HG03520 (cell line): ENCODE data around the gene RFC4.

Experiments
- ATAC-seq: cut with Tn5 transposase; IDR thresholded peaks from one replicate; pipeline ENCODE4 v1.9.1; 2021; ENCODE audit warnings: mild to moderate bottlenecking, moderate library complexity; ENCODE audit not compliant: unreplicated experiment

RFC4 gene

GRCh38 chr3:186787642-186788481 is 18.4 kb downstream of the RFC4 start:
- no peak for ATAC-seq

- ATAC-seq, result no peak
Measured at GRCh38 chr3:186786922-186787321, 19.4 kb downstream of the RFC4 start.

GRCh38 chr3:186785495-186786018 is 20.7 kb downstream of the RFC4 start:
- ATAC-seq, result no peak

- no peak for ATAC-seq
Measured at GRCh38 chr3:186784820-186785494, 21.3 kb downstream of the RFC4 start.

GRCh38 chr3:186783731-186784515 is 22.4 kb downstream of the RFC4 start:
- peak; percentile 59 for ATAC-seq

- peak; percentile 59 for ATAC-seq
Measured at GRCh38 chr3:186783058-186783730, 23.1 kb downstream of the RFC4 start, which contains the start of gene EIF4A2. Gene EIF4A2, plus strand, starts transcription at chr3:186783577. Its CDS starts 34 bp downstream, at chr3:186783611.

GRCh38 chr3:186782542-186783057 is 23.7 kb downstream of the RFC4 start:
- peak; percentile 8 for ATAC-seq

GRCh38 chr3:186779204-186779603 is 27.1 kb downstream of the RFC4 start:
- no peak for ATAC-seq

- no peak for ATAC-seq
Measured at GRCh38 chr3:186775999-186776398, 30.3 kb downstream of the RFC4 start.

GRCh38 chr3:186772701-186773417 is 33.4 kb downstream of the RFC4 start:
- ATAC-seq, result peak; percentile 86

- peak; percentile 19 for ATAC-seq
Measured at GRCh38 chr3:186772281-186772694, 34.0 kb downstream of the RFC4 start.

GRCh38 chr3:186760897-186761447 is 45.3 kb downstream of the RFC4 start:
- ATAC-seq, result no peak

GRCh38 chr3:186760141-186760833 is 46.0 kb downstream of the RFC4 start:
- ATAC-seq, result no peak

GRCh38 chr3:186759231-186759930 is 46.9 kb downstream of the RFC4 start:
- no peak for ATAC-seq

GRCh38 chr3:186757686-186758220 is 48.5 kb downstream of the RFC4 start:
- no peak for ATAC-seq

- ATAC-seq, result no peak
Measured at GRCh38 chr3:186757214-186757613, 49.1 kb downstream of the RFC4 start.

- ATAC-seq, result no peak
Measured at GRCh38 chr3:186754871-186755270, 51.4 kb downstream of the RFC4 start.

GRCh38 chr3:186754006-186754405 is 52.3 kb downstream of the RFC4 start:
- no peak for ATAC-seq
